ENCODE data around the gene MMP1.

MMP1 gene

DNA sequence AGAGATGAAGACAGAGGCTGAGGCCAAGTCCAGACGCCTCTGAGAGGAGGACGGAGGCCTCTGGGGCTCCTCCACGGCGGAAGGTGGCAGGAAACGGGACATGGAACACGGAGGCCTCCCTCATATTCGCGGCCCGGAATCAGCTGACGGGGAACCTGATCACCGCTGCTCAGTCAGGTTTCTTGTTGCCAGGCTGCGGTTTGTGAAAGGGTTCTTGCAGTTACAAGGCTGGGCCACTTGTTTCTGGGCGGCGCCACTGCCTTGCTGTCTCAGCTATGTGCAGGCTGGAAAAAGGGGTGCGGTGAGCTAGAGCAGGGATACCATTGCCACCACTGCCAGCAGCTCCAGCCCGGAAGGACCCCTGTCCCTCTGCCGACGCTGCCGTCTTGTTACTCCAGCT is 10.0 kb upstream of the MMP1 start:
- in situ Hi-C loops (cut with MboI; ENCODE audit: low sequenced_read_pairs): no loop called here

DNA sequence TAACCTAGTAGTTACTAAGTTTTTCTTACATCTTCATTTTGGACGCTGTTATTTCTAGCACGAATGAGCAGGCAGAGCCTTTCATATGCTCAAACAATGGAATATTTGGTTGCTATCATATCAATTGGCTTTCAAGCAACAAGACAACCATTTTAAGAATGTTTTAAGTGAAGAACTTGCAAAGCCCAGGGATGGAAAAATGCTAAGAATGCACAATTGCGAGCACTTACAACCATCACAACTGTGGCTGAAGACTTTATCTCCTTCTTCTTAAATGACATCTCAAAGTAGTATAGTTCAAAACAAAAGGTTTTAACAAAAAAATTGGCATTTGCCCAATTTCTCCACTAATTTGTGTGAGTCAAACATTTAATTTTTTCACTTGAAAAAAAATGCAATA is 8.3 kb upstream of the MMP1 start:
- in situ Hi-C loops (cut with MboI; ENCODE audit: low sequenced_read_pairs): no loop called here

DNA sequence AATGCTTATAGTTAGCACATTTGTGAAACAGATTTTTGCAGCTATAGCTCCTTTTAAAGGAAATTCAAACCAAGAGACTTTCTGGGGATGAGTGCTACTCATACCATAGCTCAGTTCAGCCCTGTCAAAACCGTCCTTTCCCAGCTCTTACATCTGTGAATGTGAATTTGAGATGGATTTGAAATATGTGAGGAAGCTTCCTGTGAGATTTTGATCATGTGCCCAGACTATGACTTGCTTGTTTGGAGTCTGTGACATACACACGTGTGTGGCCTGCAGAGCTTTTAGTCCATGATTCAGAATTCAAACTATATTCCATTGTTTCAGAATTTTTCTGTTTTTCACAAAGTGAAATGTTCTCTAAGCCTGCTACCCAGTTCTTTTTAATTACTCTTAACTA is 4.4 kb upstream of the MMP1 start:
- in situ Hi-C loops (cut with MboI; ENCODE audit: low sequenced_read_pairs): no loop called here

DNA sequence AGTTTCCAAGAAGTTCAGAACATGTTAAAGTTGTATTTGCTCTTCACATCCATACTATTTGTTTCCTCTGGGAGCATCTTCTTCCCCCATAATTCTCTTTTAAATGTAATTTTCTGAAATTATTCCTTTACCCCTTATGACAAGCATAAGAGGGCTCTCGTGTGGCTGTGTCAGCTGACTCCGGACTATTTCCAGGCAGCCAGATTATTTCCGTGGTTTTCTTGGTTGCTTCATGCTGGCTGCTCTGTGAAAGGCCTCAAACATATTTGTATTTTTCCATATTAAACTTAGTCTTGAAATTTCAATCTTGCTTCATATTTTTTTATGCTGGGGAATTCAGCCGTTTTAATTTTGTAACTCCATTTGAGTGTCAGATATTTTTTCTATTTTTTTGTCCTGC is 2.8 kb upstream of the MMP1 start:
- in situ Hi-C loops (cut with MboI; ENCODE audit: low sequenced_read_pairs): no loop called here

DNA sequence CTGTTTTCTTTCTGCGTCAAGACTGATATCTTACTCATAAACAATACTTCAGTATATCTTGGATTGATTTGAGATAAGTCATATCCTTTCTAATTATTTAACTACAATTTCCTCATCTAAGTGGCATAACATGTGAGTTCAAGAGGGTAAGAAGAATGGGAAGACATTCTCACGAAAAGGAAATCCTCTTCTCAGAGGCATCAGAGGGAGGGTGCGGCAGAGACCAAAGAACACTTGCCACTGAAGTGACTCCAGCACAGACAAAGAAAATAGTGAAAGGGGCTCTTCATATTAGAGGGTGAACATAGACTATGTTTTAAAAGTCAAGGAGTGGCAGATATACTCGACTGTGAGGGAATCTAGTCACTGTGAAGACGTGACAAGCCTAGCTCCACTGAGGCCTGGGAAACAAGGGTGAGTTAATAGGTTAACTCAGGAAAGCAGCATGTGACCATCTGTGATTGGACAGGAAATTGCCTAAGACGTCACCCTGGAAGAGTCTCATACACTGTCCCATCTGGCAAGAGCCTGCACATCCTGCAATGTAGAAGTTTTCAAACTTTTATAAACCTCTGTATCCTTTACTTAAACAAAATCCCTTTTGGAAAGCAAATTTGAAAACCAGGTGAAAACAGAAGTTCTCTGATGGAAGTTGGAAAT is 1.9 kb upstream of the MMP1 start:
- in situ Hi-C loops (cut with MboI; ENCODE audit: low sequenced_read_pairs): no loop called here

DNA sequence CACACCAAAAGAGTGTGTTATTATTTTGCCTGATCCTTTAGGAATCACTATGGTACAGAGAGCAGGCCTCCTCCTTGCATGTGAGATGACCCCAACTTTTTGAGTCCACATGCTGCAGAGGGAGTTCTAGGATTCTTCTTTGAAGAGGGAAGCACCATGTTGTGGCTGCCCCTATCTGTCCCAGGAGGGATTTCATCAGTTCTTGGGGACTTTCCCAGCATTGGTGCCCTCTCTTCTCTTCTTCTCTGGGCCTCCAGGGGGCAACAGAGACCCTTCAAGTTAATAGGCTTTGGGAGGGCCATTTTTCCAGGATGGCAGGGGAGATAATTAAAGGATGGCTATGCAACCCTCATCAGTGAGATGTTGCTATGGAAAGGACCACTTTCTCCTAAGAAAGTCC is 3.6 kb downstream of the MMP1 start:
- in situ Hi-C loops (cut with MboI; ENCODE audit: low sequenced_read_pairs): no loop called here

DNA sequence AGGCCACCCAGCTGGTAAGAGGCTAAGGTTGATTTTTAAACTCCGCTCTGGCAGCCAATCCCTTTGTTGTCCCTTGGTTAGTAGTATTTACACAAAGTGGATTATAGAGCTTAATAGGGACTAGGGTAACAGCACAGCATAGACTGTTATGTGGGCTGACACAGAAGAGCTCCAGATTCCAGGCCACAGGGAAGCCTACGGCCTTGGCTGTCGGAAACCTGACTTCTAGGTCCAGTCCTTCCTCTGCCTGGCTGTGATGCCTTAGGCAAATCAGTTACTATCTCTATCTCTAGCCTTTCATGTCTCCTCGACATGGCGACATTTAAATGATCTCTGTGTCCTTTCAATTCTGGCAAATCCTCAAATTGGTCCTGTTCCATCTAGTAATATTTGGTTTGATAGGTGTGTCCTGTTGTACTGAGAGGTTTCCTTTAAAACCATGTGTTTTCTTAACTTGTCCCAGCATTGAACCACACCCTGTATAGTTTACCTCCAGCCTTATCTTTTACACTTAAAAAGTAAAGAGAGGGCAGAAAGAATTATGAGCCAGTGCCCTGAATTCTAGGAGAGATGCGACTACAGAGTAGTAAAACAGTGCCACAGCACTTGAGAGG is 4.2 kb downstream of the MMP1 start:
- in situ Hi-C loops (cut with MboI; ENCODE audit: low sequenced_read_pairs): no loop called here

DNA sequence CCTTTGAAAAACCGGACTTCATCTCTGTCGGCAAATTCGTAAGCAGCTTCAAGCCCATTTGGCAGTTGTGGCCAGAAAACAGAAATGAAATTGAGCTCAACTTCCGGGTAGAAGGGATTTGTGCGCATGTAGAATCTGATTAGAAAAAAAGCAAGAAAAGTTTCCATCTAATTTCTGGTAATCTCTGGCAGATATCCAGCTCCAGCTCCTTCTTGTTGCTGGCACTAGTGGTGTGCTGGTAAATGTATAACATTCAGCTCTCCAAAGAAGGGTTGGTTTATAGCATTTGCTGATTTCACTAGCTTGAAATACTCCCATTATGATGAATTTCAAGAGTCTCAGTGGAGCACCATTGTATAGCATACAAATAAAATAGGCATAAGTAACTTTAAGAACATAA is 5.4 kb downstream of the MMP1 start:
- in situ Hi-C loops (cut with MboI; ENCODE audit: low sequenced_read_pairs): no loop called here

DNA sequence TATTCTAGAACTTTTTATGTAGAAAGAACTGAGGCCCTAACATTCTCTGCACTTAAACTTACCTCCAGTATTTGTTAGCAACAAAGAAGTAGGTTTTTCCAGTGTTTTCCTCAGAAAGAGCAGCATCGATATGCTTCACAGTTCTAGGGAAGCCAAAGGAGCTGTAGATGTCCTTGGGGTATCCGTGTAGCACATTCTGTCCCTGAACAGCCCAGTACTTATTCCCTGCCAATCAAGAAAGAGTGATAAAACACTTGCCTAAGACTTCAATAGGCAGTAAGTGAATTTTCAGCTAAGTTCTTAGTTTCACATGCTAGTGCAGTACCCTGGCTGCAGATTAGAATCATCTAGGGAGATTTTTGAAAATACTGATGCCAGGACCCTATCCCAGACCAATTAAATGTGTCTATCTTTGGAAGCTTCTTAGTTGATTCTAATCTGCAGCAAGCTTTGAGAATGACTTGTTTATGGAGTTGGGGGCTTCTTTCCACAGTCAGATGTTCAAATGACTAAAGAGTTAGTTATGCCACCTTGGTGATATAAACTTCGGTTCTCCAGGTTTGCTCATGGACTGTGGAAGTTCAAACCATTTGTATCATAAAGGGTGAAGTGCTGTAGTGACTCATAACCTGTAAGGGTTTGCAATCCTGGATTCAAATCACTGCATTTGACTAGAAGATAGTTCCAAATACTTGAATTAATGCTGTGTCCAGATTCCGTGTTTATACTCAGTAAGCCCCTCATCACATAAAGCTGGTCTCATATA is 6.5 kb downstream of the MMP1 start:
- in situ Hi-C loops (cut with MboI; ENCODE audit: low sequenced_read_pairs): no loop called here

DNA sequence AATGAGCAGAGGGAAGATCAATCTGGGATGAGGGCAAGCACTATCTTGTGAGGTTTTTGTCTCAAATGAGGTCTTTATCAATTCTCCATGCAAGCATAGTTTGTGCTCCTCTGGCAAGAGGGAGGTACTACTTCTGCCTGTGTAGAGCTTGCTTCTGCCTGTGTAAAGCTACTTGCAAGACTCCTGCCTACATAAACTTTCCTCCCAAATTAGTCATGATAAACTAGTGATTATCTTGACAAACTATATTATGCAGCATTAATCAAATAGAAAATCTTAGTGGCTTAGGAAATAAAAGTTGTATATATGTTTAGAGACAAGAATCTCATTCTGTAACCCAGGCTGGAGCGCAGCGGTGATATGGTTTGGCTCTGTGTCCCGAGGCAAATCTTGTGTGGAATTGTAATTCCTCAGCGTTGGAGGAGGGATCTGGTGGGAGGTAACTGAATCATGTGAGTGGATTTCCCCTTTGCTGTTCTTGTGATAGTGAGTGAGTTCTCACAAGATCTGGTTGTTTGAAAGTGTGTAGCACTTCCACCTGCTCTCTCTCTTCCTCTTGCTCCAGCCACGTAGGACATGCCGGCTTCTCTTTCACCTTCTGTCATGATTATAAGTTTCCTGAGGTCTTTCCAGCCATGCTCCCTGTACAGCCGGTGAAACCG is 9.5 kb downstream of the MMP1 start:
- in situ Hi-C loops (cut with MboI; ENCODE audit: low sequenced_read_pairs): no loop called here

DNA sequence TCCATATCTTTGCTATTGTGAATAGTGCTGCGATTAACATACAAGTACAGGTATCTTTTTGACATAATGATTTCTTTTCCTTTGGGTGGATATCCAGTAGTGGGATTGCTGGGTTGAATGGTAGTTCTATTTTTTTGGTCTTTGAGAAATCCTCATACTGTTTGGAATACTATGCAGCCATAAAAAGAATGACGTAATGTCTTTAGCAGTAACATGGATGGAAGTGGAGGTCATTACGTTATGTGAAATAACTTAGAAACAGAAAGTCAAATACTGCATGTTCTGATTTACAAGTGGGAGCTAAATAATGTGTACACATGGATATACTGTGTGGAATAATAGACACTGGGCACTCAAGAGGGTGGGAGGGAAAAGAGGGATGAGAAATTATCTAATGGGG is 13.6 kb downstream of the MMP1 start:
- in situ Hi-C loops (cut with MboI; ENCODE audit: low sequenced_read_pairs): no loop called here

DNA sequence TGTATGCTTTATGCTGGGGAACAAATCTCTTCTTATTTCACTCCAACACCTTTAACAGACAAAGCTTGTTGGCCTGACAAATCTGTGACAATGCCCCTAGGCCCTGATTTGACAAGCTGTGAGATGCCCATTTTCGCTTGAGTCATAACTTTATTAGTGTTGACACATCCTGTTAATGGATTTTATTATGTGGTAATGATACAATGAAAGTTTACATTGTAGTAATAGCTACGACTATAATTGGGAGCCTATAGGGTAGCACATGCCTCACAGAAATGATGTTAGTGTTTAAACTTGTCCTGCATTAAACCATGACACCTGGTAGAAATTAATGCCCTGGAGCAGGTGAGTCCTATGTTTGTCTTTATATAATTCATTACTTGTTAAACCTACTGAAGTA is 14.2 kb downstream of the MMP1 start:
- in situ Hi-C loops (cut with MboI; ENCODE audit: low sequenced_read_pairs): no loop called here

DNA sequence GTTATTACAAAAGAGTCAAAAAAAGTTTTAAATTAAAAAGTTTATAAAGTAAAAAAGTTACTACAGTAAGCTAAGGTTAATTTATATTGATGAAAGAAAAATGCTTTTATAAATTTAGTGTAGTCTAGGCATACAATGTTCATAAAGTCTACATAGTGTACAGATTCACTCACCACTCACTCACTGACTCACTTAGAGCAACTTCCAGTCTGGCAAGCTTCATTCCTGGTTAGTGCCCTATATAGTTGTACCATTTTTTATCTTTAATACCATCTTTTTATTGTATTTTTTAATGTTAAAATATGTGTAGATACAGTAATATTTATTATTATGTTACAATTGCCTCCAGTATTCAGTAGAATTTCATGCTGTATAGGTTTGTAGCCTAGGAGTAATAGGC is 14.9 kb downstream of the MMP1 start:
- in situ Hi-C loops (cut with MboI; ENCODE audit: low sequenced_read_pairs): no loop called here

DNA sequence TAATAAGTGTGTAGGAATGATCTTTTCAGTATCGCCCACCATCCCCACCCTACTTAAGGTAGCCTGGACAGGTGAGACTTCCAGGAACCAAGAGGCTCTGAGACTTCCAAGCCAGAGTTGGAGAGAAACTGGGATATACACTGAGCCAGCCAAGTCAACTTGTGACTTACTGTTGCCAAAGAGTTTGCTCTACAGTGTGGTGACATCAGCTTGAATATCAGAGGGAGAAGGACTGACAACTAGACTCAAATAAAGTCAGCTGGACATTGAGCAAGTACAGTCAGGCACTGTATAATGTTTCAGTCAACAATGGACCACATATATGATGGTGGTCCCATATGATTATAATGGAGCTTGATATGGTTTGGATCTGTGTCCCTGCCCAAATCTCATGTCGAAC is 16.3 kb downstream of the MMP1 start:
- in situ Hi-C loops (cut with MboI; ENCODE audit: low sequenced_read_pairs): no loop called here

DNA sequence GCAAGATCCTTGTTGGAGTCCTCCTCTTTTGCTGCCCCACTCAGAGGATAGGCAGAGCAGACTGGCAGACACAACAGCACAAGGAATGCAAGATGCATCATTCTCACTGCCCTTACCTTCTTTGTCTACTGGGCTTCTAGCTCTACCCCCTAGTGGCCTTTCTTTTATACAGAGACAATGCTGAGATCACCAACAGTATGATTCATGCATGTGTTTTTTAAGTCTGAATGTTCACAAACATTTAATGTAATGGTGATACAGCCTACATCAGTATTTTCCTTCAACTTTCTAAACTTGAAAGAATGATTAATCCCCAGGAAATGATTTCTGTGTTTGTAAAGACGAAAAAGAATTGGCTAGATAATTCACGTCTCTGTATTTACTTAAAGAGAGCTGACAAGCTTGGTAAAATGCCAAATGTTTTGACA is 17.5 kb downstream of the MMP1 start, which contains the start of gene MMP10:
TSS of gene MMP10 (minus strand) at position 138 of the 428 bp plus-strand sequence. CDS start at position 101, 37 bp downstream.
- in situ Hi-C loops (cut with MboI; ENCODE audit: low sequenced_read_pairs): no loop called here

DNA sequence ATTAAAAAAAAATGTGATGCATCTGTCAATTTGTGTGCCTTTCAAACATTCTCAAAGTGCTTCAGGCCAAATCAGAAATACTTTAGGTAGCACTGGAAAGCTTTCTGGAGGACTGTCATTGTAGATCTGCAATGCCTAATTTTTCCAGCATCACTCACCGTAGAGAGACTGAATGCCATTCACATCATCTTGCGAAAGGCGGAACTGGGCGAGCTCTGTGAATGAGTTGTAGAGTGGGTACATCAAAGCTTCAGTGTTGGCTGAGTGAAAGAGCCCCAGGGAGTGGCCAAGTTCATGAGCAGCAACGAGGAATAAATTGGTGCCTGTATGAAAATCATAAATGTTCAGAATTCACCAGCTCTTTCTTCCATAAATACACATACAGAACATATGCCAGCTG is 21.5 kb downstream of the MMP1 start:
- in situ Hi-C loops (cut with MboI; ENCODE audit: low sequenced_read_pairs): no loop called here

DNA sequence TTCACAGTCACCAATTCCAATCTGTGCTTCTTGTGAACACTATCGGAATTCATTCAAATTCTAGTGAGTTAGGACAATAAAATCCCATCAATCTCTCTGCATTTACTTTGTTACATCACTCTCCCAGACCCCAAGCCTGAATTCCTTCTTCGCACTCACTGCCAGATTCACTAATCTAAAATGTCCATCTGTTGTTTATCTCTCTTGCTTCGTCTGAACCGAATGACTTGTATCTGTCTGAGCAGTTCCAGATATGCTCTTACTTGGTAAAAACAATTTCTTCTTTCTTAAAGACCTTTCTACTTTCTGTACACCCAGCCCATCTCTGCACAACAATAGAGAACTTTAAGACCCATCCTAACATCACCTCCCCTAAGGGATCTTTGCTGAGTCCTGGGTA is 24.6 kb downstream of the MMP1 start:
- in situ Hi-C loops (cut with MboI; ENCODE audit: low sequenced_read_pairs): no loop called here

DNA sequence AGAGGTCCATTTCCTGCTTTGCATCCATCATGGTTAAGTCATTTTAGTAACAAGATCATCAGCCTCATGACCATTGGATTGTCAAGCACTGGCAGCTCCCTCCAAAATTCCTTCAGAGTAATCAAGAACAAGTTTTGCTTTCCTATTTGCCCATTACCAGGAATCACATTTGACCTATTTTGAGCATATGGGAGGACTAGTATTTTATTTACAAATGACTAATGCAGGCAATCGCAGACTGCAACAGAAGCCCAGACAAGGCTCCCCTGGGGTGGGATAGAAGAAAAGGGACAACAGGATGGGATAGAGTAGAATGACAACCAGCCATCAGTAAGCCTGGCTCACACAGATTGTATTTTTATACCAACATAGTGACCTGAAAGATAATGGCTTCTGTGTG is 26.6 kb downstream of the MMP1 start:
- in situ Hi-C loops (cut with MboI; ENCODE audit: low sequenced_read_pairs): no loop called here

DNA sequence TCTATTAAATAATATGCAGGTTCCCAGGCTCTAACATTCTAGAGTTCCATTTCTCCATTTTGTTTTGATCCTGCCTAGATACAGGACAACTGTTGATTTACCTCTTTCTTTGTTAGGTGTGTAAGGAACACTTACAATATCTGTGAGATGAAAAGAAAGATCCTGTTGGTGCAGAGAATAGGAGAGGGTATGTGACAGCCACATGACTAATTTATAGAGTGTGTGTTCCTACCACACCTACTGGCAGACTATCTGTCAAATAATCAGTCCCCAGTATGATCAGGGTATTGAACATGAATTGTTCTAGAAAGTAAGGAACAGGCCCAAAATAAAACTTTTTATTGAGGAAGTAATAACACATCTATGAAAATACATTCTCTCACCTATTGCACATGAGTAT is 27.8 kb downstream of the MMP1 start:
- in situ Hi-C loops (cut with MboI; ENCODE audit: low sequenced_read_pairs): no loop called here

DNA sequence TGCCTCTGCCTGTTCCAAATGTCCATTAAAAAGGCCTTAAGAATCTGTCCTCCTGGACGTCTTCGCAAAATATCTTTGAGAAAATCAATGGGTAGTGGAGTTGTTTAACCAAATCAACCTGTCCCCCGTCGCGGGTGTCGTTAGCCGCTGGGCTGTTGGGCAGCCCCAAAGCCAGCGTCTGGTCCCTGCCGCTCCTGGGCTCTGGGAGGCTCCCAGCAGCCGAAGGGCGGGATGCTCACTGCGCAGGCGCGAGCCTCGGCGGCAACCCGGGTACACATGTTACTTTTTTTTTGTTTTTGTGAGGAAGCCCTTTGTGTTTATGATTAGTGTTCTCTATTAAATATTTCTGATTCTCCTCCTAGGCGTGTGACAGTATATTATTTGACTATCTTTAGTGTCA is 30.2 kb downstream of the MMP1 start:
- in situ Hi-C loops (cut with MboI; ENCODE audit: low sequenced_read_pairs): no loop called here

DNA sequence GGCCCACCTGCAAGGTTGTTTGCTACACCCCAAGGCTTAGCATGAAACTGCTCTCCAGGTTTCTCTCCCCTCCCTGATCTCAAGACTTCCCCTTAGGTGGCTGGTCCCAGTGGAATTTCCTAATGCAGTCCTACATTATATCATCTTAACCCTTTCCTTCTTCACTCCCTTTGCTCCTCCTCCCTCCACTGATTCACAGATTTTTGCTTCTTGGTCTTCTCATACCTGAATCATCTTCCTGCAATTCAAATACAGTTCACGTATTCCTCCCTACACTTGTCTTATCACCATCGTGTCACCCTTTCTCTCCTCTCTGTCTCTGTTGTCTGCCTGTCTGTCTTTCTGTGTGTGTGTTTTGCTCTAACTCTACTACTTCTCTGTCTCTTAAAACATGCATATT is 34.5 kb downstream of the MMP1 start:
- in situ Hi-C loops (cut with MboI; ENCODE audit: low sequenced_read_pairs): no loop called here

DNA sequence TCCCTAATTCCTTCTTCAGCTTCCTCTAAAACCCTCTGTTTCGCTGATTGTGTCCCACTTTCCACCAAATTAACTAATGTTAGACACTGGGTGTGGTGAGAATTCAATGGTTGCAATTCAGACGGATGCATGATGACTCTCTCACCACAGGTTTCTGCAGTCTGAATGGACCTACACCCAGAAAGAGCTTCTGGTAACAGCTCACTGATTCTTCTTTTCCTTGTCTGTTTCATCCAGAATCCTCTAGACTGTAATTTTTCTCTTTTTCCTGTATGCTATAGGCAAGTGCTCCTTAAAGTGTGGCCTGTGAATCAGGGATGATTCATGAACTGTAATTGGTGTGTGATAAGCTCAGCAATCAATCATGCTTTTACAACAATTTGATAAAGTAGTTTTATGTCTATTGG is 35.6 kb downstream of the MMP1 start:
- in situ Hi-C loops (cut with MboI; ENCODE audit: low sequenced_read_pairs): no loop called here
